ENCODE results near the gene CUX1.

DNA sequence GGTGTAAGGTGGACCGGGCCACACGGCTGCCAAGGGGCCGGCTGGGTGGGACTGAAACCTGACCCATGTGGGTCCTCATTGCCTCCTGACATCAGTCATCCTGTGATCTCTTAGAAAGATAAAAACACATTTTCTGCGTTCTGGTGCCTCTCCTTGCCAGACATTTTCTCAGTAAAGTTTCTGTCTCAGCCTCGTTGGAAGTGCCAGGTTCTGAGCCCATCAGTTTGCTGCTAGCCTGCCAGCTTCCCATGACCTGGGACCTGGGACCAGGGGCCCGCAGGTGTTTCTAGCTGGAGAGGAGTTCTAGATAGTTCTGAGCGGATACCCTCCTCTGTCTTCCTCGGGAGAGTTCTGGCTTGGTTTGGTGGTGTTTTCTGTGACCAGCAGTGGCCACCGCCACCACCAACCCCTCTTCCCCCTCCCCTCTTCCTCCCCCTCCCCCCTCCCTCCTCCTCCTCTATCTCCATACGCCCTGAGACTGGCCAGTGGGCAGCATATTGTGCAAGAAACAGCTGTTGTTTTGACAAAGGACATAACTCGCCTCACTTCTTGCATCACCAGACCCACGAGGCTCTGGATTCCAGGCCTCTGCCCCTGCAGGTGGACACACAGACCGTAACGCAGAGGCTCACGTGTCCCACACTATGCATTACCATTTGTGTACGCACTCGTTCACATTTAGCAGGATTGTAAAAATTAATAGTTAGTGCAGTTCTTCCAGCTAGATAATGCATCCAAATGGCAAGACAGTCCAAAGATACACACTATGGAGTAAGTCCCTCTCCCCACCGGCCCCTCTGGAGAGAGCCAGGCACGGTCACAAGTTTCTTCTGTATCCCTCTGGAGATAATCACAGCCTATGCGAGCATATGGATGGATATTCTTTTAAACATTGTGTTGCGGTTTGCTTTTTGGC lies 94.6 kb downstream of the CUX1 start:
- TF ChIP-seq EZH2 (IDR thresholded peaks at IDR 0.05; ENCODE audit: low read length, unreplicated experiment), result no peak
- TF ChIP-seq, protein P1, sequence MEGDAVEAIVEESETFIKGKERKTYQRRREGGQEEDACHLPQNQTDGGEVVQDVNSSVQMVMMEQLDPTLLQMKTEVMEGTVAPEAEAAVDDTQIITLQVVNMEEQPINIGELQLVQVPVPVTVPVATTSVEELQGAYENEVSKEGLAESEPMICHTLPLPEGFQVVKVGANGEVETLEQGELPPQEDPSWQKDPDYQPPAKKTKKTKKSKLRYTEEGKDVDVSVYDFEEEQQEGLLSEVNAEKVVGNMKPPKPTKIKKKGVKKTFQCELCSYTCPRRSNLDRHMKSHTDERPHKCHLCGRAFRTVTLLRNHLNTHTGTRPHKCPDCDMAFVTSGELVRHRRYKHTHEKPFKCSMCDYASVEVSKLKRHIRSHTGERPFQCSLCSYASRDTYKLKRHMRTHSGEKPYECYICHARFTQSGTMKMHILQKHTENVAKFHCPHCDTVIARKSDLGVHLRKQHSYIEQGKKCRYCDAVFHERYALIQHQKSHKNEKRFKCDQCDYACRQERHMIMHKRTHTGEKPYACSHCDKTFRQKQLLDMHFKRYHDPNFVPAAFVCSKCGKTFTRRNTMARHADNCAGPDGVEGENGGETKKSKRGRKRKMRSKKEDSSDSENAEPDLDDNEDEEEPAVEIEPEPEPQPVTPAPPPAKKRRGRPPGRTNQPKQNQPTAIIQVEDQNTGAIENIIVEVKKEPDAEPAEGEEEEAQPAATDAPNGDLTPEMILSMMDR (conservative IDR thresholded peaks at IDR 0.05; ENCODE audit: low read depth, low read length), result no peak
